A204.1 (cell line): ENCODE data around the gene SELENOP.
"Not testable (repeated sequence)": the region's sequence is repeated elsewhere in the genome, so short reads cannot be mapped to it uniquely, and the experiment has no call there.

ENCODE experiments used
- FAIRE-seq: peaks from 2 replicates; lab custom pipeline; 2012; peaks lifted over from hg19 to GRCh38; lab: Jason Lieb, UNC

The SELENOP gene

DNA sequence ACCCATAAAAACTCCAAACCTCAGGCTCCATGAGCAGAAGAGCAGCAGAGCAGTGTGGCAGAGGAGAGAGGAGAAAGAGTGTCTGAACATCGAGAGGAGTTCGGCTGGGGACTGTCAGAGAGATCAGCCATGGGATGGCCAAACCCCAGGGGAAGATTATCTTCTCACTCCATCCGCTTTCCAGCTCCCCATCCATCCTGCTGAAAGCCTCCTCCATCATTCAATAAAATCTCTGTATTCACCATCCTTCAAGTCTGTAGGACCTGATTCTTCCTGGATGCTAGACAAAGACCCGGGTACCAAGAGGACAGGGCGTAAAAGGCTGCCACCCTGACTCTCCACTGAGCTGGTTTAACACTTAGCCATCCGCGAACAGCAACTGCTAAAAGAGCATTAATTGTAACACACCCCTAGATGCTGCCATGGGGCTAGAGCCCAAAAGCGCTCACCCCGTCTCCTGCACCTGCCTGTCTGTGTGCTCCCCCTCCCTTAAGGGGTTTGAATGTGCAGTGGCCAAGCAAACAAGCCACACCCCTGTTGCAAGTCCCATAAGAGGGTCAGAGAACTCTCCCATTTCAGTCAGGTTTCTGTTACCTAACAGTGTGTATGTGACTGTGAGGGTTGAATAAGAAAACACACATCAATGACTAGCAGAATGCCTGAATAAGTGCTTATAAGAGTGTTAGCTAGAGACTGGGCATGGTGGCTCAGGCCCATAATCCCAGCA, 13.9 kb upstream of the SELENOP start:
- FAIRE-seq, result no peak

DNA sequence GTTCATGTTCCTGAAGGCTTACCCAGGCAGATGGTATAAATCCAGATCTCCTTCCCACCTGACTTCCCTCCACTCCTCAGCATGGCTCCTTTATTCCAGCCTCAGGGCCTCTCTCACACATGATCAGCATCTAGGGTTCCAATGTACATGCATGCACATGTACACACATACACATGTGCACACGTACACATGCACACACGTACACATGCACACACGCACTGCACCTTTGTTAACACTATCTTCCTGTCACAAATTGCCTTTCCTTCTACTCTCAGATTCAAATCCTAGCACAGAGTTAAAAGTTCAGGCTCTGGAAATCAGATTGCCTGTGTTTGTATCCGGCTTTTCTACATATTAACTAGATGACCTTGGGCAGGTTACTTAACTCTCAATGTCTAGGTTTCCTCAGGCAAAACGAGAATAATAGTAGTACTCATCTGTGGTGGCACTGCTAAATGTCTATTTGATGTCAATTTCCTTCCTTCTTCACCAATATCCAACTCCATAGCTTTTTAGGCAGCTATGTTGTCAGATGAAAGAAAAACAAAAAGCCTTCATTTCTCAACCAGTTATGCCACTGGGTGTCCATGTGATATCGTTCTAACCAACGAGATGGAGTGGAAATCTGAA, 12.8 kb upstream of the SELENOP start:
- no peak for FAIRE-seq

DNA sequence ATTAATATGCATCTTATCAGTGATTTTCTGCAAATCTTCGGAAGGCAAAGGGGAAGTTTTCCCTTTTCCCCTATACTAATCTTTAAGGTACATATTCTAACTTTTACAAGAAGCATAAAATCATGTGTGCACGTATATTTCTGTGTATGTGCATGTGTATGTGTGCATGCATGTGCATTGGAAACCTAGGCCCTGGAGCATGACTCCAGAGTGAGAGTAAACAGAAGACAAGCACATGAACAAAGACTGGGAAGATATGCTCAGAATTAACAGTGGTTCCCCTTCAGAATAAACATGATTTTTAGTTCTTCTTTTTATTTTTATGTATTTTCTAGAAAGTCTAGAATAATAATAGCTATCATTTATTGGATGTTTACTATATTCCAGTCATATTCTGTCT, 10.9 kb upstream of the SELENOP start:
- no peak for FAIRE-seq

DNA sequence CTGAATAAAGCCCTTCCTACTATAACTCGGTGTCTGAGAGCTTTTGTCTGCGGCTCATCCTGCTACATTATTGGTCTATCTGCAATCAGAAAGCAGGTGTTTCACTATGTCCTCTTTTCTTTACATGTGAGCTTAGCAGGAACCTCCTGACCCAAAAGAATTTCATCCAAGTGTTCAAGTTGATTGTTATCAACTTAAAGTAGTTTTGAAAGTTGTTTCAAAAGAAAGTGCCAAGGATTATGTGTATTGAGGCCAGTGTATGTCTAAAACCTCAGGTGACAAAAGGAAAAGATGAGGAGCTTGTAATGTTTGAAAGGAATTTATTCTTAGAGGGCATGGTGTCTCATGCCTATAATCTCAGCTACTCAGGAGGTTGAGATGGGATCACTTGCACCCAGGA, 8.1 kb upstream of the SELENOP start:
- no peak for FAIRE-seq

DNA sequence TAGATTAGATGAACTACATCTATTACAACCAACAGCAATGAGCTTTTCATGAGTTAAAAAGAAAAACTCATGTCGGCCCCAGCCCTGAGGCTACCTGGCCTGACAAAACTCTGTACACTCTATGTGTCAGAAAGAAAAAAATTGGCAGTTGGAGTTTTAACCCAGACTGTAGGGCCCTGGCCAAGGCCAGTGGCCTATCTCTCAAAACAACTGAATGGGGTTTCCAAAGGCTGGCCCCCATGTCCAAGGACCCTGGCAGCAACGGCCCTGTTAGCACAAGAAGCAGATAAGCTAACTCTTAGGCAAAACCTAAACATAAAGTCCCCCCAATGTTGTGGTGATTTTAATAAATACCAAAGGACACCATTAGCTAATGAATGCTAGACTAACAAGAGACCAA, 4.9 kb upstream of the SELENOP start:
- FAIRE-seq, result not testable (repeated sequence)

DNA sequence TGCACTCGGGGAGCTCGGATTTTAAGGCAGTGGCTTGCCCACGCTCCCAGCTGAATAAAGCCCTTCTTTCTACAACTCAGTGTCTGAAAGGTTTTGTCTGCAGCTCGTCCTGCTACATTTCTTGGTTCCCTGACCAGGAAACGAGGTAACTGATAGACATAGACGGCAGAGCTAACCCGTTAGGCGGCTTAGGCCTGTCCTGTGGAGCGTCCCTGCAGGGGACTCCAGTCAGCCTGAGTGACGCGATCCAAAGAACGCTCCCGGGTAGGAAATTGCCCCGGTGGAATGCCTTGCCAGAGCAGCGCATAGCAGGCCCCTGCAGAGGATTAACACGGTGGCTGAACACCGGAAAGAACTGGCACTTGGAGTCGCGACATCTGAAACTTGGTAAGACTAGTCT, 1.8 kb upstream of the SELENOP start:
- FAIRE-seq, result no peak

DNA sequence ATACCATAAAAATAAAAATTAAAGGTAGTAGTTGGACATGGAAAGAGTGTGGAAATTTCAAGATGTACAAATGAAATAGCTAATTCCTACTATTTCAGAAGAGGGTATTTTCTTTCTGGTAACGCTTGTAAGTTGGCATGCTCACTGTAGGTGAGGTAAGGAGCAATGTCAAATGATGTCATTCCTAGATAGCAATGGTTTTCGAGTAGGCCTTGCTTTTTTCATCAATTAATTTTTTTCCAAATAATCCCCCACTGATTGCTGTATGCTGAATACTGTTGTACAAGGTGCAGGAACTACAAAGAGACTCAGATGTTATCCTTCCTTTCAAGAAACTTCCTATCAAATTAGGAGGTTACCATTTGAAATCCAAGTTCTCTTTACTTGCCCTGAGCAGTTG, 928 bp upstream of the SELENOP start:
- FAIRE-seq, result no peak

DNA sequence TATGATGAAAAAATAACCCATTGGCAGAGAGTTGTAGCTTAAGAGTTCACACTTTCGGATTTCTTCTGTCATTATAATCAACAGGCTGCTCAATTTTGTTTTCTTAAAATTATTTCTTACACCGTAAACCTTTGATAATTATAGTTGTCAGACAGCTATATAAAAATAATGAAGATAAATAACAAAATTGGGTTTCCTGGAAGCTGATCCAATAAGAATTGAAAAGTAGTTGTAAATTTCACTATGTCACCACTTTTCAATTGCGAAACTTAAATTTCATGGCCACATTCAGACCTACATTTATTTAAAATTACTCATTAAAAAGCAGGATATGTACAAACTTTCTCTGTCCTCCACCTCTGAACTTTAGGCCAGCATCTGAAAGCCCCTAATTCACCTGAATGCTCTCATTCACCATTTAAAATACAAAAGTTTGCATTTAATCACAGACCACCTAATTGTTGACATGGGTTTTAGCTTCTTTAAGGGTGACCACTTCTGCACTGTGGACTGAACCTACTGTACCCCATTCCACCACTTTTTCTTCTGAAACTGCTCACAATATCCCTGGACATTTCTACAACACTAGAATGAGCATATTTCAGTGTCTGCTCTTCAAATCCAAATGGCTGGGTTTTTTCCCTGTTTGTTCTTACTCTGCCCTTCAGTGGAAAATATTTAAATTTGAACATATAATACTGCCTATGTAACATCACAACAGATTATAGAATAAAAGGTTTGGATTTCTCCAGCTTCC, 680 bp downstream of the SELENOP start:
- no peak for FAIRE-seq

DNA sequence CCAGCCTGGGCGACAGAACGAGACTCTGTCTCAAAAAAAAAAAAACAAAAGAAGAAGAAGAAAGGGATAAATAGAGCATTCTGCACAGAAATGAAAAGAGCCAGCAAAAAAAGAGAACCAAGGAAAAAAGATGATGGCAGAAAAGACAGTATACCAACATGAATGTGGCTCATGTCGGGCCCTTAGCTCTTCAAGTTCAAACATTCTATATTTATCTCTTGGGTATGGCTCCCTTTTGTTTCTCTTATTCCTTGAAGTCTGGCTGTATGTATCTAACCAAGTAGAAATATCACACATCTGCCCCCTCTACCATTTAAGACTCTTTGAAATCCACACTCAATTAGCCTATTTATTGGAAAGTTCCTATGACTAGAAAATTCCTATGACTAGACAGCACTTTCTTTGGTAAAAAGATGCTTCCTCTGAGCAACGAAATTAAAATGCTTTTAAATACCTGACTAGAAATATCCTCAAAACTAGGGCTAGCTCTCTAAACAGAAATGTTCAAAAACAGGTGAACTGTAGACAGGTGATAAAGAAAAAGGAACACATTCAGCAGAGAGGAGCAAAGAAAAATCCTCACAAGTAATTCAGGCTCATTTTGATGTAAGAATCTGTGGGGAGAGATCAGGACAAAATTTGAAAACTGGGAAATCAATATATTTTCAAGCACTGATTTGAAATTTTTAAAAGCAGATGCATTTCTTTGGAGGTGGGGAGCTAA, 2.6 kb downstream of the SELENOP start:
- FAIRE-seq, result no peak

DNA sequence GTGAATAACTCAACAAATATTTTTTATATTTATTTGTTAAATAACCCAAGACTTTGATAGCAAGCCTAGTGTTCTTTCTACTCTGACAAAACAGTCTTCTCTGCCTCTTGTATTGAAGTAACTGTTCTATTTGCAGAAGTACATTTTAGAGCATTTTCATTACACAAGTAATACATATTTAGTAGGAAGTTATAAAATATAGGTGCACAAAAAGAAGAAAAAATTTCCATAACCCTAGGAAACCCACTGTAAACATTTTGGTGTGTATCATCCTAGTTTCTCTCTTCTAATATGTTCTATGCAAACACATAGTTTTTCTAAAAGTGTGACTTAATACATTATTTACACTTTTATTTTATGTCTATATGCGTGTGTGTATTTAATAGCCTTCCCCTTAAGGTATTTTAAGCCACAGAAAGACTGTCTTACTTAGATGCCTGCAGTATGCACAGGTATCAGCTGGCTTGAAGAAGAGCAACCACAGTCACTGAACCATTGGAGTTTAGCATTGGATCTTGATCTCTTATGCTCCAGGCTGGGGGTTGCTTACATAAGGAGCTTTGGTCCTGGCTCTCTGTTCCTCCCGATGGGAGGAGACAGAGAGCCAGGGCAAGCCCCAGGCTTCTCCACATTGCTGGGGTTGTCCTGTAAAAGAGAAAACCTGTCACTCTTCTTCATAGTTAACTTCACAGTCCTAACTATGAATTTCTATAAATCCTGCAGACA, 3.8 kb downstream of the SELENOP start:
- no peak for FAIRE-seq

DNA sequence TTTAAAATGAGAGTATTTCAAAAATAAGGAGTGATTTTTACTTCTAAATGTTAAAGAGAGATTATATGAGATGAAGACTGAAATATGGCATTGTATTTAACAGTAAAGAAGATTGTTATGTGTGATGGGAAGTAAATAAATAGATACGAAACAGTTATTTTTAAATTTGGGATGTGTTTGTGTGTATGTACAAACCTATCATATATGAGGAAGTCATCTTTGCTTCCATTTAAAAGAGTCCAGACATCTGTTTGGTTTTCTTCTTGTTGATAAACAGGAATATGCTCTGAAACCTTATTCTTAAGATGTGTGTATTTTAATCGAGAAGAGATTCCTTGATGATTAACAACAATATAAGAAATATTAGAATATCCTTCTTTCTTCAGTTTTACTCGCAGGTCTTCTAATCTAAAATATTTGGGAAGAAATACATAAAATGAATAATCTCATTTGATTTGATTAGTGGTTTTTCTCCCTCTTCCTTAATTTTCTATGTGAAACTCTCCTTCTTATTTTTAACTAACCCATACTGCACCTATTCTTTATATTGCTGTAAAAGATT, 4.9 kb downstream of the SELENOP start:
- FAIRE-seq, result no peak

DNA sequence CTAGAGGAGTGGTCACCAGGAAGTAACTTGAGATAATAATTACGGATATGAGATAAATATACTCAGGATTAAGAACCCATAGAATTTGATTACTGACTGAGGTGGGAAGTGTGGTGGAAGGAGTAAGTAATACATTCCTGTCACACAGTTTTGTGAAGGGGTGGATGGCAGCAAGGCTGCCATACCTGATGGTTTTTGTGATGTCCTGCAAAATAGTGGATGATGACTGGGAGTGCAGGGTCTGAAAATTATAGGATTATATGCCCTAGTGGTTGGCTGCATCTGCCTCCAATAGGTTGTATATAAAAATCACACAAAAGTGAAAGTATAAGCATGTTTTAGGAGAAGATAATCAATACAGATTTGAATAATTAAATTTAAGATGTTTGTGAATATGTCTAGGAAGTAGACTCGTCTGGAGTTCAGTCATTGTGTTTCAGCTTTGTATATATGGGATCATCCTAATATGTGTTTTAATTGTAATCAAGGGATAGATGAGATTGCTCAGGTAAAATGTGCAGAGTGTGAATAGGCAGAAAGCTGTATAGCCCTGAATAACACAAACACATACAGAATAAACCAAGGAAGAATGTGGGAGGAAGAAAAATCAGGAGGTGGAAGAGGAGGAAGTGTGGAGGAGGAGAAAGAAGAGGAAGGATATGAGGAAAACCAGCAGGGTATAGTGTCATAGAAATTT, 5.5 kb downstream of the SELENOP start:
- no peak for FAIRE-seq

DNA sequence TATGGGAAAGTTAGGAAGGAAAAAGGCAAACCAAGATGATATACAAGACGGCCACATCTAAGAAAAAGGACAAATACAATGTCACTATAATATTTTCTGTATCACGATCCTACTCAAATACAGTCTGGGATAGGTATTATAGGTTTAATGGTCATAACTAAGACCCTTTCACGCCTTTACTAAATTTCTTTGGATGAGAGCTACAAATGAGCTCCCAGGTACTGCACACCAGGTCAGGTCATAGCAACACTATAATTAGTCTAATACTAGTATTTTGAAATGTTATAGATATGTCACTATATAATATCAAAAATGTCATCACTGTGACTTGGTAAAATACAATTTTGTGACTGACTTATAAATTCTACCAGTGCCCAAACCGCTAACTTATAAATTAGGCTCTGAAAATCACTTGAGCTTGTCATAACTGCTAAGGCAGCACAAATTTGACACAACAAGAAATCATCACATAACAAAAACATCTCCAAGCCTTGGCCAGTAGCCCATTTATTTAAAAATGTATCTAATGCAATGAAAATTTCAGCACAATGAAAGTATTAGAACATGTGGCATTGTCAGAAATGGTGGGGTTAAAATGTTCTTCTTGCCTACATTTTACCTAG, 6.9 kb downstream of the SELENOP start:
- FAIRE-seq, result no peak

DNA sequence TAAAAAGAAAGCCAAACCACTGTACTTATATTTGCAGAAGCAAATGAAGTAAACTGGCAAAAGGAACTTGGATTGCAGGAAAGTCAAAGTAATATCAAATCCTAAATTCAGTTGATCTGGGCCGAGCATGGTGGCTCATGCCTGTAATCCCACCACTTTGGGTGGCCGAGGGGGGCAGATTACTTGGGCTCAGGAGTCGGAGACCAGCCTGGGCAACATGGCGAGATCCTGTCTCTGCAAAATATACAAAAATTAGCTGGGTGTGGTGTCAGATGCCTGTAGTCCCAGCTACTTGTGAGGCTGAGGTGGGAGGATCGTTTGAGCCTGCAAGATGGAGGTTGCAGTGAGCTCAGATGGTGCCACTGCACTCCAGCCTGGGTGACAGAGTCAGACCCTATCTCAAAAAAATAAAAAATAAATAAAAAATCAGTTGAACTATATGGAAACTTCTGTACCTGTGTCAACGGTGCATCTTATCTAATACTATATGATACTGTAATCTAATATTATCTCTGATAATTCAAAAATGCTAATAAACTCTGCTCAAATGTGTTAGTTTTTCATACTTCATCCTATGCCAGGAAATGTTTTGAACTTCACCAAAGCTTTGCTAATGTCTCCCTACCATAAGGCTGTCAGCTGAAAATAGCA, 10.1 kb downstream of the SELENOP start:
- FAIRE-seq, result no peak

DNA sequence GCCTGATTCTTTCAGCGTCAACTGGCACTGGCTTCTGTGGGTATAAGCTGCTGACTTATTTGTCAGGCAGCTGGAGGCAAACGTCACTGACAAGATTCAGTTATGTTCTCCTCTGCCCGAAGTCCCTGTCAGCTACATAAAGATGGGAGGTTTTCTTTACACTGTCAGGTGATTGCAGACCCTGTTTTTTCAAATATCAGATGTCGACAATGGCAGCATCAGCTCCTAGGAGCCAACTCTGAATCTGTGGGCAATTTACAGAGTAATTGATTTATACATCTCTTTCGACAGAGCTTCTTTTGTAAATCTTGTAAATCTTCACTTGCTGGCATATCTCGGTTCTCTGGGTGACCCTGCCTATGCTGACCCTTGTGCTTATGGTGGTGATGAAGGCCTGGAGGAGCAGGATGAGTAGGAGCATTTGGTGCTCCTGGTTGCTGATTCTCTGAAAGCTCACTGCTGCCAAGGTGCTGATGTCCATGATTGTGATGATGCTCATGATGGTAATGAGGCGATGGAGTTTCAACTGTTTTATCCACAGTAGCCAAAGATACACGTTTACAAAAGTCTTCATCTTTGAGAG, 10.9 kb downstream of the SELENOP start:
- no peak for FAIRE-seq

DNA sequence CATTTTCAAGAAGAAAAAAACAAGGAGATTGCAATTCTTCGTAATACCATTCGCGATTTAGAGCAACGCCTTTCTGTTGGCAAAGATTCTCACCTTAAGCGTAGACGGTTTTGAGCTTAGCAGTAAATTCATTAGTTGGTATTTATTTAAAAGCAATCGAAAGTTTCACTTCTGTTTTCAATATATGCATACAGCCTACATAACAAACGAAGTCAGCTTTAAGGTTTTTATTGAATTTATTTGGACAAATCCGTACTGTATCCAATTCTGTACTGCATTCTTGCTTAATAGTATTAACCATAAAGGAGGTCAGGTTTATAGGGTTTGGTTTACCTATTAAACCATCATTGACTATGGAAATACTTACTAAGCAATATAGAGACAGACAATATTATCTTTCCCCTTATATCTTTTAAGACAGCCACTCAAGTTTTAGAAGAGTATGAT, 12.0 kb downstream of the SELENOP start:
- no peak for FAIRE-seq

DNA sequence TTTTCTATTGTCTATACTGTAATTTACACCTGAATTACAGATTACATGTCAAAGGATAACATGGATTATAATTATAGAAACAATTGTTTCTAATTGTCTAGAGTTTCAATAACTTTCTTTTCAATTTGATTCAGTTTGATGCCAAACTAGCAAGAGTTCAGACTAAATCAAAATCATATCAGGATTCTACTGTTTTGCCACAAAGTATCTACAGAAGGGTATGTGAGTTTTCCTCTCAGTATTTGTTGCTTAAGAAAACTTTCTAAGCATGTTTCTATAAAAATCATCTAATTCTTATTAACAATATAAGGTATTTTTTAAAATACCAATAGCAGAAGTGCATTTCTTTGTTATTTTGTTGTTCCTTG, 12.5 kb downstream of the SELENOP start:
- FAIRE-seq, result no peak

DNA sequence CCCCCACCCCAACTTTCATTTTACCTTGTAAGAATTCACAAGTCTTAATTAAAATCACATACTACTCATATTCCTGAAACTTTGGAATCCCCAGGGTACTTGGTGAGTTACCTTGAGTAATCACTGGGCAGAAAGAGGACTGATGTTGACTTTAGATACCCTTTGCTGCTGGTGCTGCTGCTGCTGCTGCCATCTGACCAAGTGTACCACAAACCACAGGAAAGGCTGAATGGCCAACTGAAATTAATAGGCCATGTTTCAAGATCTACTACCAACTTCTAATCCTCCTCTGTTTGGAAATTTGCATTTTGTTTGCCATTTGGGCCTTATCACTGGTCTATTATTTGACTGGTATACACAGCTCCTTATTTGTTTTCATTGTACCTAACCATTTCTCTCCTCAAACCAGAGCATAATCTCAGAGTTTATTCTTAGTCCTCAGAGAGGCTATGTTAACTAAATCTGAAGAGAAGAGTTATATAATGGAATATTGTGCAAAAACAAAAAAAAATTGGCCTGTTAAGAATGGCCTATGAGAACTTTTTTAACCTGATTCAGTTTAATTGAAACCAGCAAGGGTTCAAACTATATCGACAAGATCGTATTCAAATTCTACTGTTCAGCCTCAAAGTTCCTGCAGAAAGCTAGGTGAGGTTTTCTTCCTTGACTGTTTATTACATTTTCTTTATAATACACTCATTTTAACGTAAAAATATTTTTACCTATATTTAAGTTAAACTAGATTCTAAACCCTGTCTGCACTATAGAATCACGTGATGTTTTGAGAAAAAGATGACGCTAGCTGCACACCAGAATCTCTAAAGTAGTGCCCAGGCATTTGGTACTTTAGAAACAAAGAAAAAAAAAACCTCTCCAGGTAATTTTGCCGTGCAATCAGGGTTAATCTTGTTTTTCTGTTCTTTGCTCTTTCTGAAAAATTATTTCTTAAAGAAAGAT, 13.1 kb downstream of the SELENOP start:
- FAIRE-seq, result no peak

DNA sequence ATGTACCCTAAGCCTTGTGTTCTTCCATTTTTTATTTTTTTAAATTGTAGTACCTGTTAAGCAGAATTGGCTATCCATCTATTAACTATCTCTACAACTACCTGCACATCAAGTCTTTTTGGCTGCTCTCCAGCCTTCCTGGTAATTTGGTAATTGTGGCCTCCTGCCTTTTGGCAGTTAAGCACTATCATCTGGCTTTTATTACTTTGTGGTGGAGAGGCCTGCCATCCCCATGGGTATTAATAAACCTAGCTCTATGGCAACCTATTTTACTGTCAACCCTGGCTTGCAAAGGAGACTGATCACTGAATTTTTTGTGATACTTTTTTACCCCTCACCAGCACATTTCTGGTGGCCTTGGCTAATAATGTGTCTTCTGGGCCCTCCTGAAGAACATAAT, 20.5 kb downstream of the SELENOP start:
- no peak for FAIRE-seq
